ENCODE data around the gene IL1F10.

- TF ChIP-seq CTCF (IDR thresholded peaks at IDR 0.05) (no peak), POLR2AphosphoS5 (IDR thresholded peaks at IDR 0.05) (no peak), POLR2A (IDR thresholded peaks at IDR 0.05) (no peak)
Observed at GRCh38 chr2:113061241-113061640, 6.5 kb upstream of the IL1F10 start.
